AG09309 (cell line): Measurements from ENCODE around the gene ADPGK.
"Not testable (repeated sequence)": the region's sequence is repeated elsewhere in the genome, so short reads cannot be mapped to it uniquely, and the experiment has no call there.

Source experiments
- DNase-seq: peaks from one replicate; pipeline ENCODE4 v3.0.0-alpha.2; 2010; ENCODE audit warnings: low read depth
- H3K4me3 ChIP-seq: 2 replicates; pipeline ENCODE4 v1.5.1; 2011; ENCODE audit warnings: mild to moderate bottlenecking, low read depth, low read length, moderate library complexity; ENCODE audit not compliant: control insufficient read depth
- TF ChIP-seq, protein P1 (sequence below): IDR thresholded peaks from 2 replicates; pipeline ENCODE4 v1.5.1; 2011; ENCODE audit warnings: mild to moderate bottlenecking, low read depth, low read length, inconsistent platforms; ENCODE audit not compliant: insufficient read depth, control insufficient read depth; ENCODE audit errors: missing control alignments

The ADPGK gene

GRCh38 chr15:72737061-72737460 lies 46.5 kb downstream of the ADPGK start:
- no peak for DNase-seq
- TF ChIP-seq, protein P1, sequence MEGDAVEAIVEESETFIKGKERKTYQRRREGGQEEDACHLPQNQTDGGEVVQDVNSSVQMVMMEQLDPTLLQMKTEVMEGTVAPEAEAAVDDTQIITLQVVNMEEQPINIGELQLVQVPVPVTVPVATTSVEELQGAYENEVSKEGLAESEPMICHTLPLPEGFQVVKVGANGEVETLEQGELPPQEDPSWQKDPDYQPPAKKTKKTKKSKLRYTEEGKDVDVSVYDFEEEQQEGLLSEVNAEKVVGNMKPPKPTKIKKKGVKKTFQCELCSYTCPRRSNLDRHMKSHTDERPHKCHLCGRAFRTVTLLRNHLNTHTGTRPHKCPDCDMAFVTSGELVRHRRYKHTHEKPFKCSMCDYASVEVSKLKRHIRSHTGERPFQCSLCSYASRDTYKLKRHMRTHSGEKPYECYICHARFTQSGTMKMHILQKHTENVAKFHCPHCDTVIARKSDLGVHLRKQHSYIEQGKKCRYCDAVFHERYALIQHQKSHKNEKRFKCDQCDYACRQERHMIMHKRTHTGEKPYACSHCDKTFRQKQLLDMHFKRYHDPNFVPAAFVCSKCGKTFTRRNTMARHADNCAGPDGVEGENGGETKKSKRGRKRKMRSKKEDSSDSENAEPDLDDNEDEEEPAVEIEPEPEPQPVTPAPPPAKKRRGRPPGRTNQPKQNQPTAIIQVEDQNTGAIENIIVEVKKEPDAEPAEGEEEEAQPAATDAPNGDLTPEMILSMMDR = no peak
- H3K4me3 ChIP-seq = no peak overlapping the region

GRCh38 chr15:72735111-72735510 lies 48.4 kb downstream of the ADPGK start:
- TF ChIP-seq, protein P1 = no peak
- H3K4me3 ChIP-seq = no peak overlapping the region
- no peak for DNase-seq

GRCh38 chr15:72733941-72734738 lies 49.4 kb downstream of the ADPGK start:
- no peak overlapping the region for H3K4me3 ChIP-seq
- no peak for DNase-seq
- TF ChIP-seq, protein P1 = no peak

DNA sequence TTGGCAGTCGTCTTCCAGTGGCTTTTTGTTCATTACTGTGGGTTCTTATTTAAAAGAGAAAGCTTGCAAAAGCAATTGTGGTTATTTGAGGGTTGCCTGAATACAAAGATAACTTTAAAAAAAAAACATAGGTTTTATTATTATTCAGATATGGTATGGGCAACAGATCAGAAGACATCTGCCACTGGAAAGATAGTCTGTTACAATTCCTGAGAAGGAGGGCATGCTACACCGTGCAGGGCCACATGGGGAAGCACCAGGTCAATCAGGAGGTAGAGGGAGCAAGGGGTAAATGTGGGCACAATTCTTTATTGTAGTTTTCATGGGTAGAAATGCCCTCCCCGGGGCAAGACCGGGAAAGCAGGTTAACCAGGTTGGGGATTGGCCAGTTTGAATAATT lies 51.0 kb downstream of the ADPGK start:
- H3K4me3 ChIP-seq = no peak overlapping the region
- no peak for DNase-seq
- TF ChIP-seq, protein P1 = no peak

DNA sequence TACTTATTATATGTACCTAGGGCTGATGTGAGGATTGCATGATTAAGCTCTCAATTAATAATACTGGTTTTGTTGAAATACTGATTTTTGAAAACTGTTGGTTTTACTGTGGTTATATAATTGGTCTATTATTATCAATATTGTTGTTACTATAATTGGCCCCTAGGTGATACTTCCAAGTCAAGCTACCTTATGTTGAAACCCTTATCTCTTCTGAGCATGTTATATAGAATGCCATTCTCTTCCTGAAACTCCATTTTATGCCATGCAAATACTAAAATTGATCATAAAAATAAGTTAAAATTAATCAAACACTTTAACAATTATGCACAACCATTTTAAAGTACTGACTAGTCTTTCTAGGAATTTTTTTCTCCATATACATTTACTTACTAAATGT lies 51.5 kb downstream of the ADPGK start:
- no peak for DNase-seq
- TF ChIP-seq, protein P1 = no peak
- H3K4me3 ChIP-seq = no peak overlapping the region

DNA sequence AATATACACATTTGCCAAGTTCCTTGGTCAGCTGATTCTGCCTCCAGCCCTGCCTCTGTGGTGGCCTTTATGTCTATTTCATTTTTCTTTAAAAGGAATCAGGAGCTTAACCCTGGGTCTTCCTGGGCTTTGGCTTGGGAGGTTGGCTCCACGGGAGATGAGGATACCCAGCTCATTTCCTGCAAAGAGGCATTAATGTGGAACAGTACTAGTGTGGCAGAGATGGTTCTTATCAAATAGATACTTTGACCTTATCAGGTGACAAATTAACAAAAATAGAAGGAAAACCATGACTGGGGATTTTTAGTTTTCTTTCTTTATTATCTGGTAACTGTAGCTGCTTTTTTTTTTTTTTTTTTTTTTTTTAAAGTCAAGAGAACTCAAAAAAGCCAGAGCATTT lies 54.7 kb downstream of the ADPGK start:
- DNase-seq = no peak
- TF ChIP-seq, protein P1 = no peak
- no peak overlapping the region for H3K4me3 ChIP-seq

DNA sequence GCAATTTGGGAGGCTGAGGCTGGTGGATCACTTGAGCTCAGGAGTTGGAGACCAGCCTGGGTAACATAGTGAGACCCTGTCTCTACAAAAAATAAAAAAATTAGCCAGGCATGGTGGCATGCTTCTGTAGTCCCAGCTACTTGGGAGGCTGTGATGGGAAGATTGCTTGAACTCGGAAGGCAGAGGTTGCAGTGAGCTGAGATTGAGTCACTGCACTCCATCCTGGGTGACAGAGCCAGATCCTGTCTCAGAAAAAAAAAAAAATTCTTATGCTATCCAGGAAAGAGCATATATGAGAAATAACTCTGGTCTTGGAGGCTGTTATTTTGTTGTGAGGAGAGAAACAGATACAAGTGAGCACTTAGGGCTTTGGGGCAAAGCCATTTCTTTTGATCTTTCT lies 55.3 kb downstream of the ADPGK start:
- not testable (repeated sequence) for DNase-seq, H3K4me3 ChIP-seq
